Measurements from ENCODE around the gene USHBP1.

USHBP1 gene

DNA sequence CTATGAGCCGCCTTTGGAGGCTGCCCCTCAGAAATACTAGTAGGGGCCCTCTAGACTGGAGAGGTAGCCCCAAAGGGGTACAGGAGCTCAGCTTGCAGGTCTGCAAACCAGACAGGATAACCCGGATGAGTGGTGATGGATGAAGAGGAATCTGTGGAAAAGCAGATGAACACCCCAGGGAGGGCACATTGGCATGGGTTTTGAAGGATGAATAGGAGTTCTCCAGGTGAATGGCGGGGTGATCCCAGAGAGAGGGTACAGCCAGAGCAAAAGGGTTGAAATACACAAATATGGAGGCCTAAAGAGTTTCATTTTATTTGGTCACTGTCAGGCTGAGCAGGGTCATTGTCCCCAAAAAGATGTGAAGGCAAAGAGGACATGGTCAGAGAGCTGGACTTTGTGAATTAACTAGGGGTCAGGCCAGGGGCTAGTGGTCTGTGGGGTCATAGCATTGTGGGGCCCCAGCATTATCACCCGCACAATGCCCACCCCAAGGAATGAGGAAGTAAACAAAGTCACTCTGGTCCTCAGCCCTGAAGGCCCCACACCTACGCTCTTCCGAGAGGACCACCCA lies 23.6 kb downstream of the USHBP1 start:
- DNase-seq (ENCODE audit: low read depth in 2 of 3, low spot score in 2 of 3), result no peak

DNA sequence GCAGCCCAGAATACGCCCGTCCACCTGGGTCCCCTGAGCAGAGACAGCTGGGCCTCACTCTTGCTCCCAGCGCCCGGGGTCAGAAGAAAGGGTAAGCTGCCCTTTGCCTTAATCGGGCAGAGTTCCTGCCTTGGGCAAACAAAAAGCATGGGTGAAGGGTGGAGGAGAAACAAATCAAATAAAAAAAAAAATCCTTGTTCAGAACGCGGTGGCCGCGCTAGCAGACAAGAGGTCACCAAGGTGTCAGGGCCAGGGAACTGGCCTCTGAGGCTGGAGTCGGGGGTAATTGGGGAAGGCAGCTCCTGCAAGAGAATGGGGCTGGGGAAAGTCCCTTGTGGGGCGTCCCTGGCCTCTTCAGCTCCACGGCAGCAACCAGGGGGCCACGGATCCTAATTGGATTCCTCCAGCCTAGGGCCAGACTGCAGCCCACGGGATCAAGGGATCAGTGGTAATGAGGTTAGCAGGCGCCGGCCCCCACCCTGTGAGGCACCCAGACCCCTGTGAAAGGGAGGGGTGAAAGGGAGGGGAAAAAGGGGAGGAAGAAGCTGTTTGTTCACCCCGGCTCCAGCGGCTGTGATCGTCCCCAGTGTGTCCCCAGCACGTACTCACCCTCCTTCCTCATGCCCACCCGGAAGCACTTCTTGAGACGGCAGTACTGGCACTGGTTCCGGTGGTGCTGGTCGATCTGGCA lies 24.3 kb downstream of the USHBP1 start:
- DNase-seq (ENCODE audit: low read depth in 2 of 3, low spot score in 2 of 3), result no peak

DNA sequence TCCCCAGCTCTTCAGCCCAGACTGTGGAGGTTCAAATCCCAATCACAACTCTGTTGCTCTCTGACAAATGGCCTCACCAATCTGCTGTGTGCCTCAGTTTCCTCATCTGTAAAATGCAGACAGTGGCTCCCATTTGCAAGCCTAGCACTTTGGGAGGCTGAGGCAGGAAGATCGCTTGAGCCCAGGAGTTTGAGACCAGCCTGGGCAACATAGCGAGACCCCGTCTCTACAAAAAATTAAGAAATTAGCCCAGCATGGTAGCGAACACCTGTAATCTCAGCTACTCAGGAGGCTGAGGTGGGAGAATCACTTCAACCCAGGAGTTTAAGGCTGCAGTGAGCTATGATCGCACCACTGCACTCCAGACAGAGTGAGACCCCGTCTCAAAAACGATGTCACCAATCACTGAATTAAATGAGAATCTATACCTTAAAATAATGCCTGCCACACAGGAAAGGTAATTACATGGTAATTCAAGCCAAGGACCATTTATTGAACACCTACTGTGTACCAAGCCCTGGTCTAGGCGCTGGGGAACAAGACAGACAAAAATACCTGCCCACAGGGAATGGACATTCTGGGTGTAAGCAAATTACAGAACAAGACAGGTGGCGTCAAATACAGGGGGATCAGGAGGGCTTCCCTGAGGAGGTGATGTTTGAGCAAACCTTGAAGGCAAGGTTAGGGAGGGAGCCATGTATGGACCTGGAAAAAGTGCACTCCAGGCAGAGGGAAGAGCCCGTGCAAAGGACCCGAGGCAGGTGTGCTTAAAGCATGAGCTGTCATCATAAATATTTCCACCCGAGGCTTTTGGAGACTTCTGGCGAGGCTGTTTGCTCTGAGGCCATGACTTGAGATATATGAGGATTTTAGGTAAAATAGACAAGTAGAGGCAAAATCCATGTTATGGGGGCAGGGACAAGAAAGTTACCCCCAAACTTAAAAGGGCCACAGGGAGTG lies 26.5 kb downstream of the USHBP1 start:
- no peak for DNase-seq (ENCODE audit: low read depth in 2 of 3, low spot score in 2 of 3)

DNA sequence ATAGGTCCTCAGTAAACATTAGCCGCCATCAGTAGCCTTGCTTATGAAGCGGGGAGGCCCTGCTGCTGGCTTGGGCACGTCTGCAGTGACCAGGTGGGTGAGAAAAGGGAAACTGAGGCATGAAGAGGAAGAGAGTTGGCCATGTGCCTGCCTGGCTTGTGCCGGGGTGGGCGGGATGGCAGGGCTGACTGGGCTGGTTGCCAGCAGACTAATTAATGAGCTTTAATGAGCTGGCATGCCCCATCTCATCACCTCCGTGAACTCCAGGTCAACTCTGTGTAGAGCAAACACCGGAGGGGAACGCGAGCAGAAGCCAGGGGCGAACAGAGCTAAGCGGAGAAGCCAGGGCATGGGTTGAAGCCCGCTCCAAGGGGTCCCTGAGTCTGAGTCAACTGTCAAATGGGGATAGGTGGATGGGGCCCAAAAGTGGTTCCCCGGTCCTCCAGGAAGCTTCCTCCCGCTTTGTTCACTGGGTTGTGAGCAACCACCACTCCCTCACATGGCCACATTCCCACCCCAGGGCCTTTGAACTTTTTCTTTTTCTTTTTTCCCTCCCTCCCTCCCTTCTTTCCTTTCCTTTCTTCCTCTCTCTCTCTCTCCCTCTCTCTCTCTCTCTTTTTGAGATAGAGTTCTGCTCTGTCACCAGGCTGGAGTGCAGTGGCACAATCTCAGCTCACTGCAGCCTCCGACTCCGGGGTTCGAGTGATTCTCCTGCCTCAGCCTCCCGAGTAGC lies 27.6 kb downstream of the USHBP1 start:
- no peak for DNase-seq (ENCODE audit: low read depth in 2 of 3, low spot score in 2 of 3)

DNA sequence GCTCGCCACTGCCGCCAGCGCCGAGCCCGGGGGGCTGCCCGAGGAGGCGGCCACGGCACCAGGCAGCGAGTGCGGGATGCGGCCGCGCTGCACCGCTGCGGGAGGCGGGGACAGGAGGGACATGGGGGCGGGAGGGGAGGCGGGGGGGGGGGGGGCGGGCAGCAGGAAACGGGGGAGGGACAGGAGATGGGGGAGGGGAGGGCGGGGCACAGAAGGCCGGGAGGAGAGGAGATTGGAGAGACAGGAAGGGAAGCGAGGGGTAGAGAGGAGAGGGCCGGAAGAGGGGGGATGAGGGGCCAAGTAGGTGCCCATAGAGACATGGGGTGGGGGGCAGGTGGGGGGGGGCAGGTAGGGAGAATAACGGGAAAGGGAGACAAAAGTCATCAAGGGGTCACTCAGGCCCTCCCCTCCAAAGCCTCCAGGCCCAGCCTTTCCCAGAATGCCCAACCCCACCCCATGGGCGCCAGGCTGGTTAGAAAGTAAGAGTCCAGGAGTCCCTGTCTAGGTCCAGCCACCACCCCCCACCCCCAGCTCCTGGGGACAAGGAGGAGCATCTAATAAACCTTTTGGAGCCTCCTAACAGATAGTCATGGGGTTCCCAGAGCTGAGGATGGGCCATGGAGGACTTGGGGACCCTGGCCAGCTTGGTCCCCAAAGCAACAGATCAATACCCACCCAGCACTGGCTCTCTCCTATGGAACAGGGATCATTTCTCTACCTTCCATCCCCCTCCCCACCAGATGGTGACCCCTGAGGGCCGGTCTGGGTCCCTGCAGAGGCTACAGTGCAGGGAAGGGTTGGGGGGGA lies 28.4 kb downstream of the USHBP1 start:
- DNase-seq (ENCODE audit: low read depth in 2 of 3, low spot score in 2 of 3), result no peak

DNA sequence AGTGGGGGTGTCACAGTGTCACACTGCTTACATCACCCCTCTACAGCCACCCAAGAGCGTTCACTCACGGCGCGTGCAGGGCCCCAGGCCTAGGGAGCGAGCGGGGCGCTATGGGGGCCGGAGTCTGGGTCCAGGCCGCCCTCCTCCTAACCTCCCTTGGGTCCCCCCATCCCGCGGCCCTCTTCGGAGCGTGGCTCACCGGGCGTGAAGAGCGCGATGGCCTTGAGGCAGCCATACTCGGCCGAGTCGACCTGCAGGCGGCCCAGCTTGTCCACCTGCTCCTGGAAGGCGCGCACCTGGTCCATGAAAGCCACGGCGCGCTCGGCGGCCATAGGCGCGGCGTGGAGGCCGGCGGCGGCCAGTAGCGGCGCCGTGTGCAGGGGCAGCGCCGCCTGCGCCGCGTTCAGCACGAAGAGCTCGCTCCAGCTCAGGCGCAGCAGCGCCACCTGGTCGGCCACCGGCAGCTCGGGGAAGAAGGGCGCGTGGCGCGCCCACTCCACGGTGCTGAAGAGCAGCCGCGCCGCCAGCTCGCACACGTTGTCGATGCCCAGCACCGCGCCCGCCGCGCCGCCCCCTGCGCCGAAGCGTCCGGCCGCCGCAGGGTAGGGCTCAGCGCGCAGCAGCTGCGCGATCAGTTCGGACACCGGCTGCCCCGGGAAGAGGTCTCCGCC lies 29.1 kb downstream of the USHBP1 start:
- DNase-seq (ENCODE audit: low read depth in 2 of 3, low spot score in 2 of 3), result peak in 2 of 3 experiments; percentile 40

DNA sequence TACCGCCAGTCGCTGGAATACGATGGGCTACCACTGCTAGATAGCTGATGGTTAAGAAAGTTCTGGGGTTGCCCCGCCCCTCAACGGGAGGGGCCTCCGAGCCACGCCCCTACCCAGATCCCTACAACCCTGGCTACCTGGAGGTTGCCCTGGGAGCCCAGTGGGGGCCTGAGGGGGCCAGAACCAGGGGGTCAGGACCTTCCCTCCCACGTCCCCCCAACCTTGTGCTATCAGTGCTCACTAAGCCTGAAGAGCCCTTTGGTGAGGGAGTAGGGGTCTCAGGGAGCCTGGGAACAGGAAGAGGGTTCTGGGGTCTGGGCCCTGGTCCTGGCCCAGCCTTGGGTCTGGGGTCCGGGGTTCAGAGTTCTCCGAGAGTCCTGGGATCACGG lies 29.6 kb downstream of the USHBP1 start:
- DNase-seq (ENCODE audit: low read depth in 2 of 3, low spot score in 2 of 3), result peak in 1 of 3 experiments; percentile 36

DNA sequence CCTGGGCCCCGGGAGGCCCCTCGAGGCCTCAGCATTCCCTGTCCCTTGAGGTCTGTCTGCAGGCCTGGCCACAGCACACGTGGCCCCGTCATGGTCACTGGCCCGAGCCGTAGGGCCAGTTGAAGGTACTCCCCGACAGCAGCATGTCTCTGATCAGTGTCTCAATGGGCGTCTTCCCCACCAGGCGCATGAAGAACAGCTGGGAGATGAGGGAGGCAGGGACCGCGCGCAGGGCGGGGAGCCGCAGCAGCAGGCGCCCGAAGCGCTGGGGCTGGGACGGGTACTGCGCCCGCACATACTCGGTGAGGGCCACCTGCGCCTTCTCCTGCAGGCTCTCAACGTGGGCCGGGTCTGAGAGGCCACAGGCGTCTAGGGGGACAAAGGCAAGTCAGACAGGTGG lies 32.3 kb downstream of the USHBP1 start:
- no peak for DNase-seq (ENCODE audit: low read depth in 2 of 3, low spot score in 2 of 3)

DNA sequence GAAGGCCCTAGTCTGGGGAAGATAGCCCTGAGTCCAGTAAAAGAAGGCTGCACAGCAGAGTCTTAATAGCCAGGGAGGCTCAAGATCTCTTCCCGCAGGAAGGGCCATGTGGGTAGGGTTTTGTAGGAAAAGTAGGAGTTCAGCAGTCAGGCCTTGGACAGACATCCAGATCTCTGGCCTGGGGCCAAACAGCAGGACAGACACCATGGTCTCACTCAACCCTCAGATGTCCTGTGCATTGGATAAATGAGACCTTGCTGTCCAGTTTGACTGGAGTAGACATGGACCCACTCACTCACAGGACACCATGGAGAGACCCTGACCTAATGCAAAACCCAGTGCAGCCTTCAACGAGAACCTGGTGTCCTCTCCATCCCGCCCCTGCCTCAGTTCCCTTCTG lies 34.7 kb downstream of the USHBP1 start:
- no peak for DNase-seq (ENCODE audit: low read depth in 2 of 3, low spot score in 2 of 3)

DNA sequence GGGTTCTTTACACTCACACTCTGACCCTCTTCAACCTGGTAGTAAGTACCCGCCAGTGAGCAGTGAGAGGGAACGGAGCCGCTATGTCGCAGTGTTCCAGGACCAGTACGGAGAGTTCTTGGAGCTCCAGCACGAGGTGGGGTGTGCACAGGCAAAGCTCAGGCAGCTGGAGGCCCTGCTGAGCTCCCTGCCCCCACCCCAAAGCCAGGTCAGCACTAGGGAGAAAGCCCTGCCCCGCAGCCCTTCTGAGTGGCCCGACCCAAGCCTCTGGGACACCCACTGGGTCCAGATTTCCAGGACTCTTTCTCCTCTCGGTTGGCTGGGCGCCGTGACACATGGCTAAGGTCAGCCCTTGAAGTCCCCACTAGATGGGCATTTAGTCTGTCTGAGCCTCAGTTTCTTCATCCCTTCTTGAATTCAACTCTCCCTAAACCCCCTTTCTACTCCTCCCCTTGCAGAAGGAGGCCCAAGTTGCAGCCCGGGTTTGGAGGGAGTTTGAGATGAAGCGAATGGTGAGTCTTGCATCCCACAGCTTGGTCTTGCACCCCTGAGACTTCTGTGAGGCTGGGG lies 36.7 kb downstream of the USHBP1 start:
- no peak for DNase-seq (ENCODE audit: low read depth in 2 of 3, low spot score in 2 of 3)

DNA sequence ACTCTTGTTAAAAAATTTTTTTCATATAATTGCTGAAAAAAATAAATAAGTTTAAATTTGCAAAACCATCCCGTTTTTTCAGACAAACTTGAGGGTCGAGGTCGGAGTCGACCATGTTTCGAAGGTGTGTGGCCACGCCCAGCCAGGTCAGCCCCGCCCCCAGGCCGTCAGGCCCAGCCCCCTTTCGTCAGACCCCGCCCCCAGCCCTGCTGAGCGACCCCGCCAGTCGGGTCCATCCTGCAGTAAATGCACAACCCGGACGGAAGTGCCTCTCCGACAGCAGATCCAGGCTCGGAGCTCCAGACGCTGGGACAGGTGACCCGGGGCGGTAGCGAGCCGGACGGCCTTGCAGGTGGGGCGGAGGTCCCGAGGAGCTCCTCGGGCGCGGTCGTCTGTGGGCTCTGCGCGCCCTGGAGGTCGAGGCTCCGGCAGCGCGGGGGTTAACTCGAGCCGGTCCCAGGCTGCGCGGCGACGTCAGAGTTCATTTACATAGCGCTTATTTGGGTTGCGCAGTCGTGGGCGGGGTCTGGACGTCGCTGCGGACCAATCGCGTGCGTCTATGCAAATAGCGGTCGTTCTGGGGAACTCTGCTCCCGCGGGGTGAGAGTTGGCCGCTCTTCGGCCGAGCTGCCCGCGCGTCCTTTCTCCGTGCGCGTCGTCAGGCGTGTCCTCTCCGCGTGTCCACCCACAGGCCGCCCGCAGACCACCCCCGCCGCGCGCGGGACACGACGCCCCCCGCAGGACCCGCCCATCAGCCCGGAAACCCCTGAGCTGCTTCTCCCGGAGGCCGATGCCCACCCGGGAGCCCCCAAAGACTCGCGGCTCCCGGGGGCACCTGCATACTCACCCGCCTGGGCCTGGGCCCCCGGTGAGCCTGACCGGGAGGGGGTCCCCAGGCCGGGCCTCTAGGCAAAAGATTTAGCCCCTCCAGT lies 38.3 kb downstream of the USHBP1 start, which contains the start of gene OCEL1:
OCEL1 (plus strand) TSS at position 225 of the 932 bp plus-strand sequence; CDS start at position 247, 22 bp downstream.
- DNase-seq (ENCODE audit: low read depth in 2 of 3, low spot score in 2 of 3), result peak; percentile 89 to 92 (median 90)

DNA sequence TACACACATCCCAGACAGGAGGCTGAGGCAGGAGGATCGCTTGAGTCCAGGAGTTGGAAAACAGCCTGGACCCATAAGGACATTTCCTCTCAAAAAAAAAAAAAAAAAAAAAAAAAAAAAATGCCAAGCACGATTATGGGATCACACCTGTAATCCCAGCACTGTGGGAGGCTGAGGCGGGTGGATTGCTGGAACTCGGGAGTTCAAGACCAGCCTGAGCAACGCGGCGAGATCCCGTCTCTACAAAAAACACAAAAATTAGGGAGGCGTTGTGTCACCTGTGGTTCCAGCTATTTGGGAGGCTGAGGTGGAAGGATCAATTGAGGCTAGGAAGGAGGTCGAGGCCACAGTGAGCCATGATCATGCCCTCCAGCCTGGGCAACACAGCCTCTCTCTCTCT lies 39.5 kb downstream of the USHBP1 start:
- DNase-seq (ENCODE audit: low read depth in 2 of 3, low spot score in 2 of 3), result no peak

DNA sequence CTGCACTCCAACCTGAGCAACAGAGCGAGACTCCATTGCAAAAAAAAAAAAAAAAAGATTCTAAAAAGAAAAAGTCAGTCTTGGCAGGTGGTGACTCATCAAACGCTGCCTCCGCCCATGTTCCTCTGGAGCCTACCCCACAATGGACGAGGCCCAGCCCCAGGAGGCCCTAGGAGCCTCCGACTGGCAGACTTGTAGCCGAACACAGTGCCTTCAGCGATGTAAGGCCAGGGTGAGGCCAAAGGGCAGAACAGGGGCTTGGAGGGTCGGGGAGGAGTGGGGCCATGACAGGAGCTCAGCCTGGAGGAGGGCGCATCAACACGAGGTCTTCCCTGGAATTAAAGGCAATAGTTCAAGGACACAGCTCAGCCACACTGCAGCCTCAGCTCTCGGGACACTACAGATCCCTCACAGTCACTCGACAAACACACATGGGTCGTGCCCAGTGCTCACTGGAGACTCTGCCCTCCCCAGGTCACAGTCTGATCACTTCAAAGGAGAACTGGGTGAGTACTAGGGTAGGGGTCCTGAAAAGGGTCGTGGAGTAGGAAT lies 44.3 kb downstream of the USHBP1 start:
- DNase-seq (ENCODE audit: low read depth in 2 of 3, low spot score in 2 of 3), result no peak

DNA sequence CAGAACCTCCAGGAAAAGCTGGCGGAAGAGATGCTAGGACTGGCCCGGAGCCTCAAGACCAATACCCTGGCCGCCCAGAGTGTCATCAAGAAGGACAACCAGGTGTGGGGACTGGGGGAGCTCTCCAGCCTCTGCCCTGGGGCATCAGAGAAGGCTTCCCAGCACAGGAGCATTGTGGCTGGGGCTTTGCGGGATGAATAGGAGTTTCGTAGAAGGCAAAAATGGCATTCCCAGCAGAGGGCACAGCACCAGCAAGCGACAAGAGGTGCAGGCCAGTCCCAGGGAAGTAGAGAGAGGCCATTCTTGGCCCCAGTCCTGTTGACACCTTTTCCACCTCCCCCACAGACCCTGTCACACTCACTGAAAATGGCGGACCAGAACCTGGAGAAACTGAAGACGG lies 45.3 kb downstream of the USHBP1 start:
- no peak for DNase-seq (ENCODE audit: low read depth in 2 of 3, low spot score in 2 of 3)

DNA sequence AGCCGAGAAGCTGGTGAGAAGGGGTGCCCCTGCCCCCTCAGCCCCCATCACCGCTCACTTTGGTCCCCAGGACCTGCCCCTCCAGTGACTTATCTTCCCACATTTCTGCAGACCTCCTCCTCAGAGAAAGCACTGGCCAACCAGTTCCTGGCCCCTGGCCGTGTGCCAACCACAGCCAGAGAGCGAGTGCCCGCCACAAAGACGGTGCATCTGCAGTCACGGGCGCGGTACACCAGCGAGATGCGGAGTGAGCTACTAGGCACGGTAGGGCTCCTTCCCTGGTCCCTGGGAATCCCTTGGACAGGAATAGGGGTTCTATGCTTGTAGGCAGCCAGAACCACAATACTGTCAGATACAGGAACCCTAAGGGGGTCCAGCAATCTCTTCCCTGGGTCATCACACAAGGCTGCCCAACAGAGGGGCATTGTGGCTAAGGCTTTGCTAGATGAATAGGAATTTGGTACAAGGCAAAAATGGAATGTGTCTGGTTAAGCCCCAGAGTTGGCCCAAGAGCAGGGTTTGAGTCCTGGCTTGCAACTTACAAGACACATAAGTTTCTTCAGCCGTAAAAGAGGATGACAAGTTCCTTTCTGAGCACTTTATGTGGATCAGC lies 48.4 kb downstream of the USHBP1 start:
- no peak for DNase-seq (ENCODE audit: low read depth in 2 of 3, low spot score in 2 of 3)

DNA sequence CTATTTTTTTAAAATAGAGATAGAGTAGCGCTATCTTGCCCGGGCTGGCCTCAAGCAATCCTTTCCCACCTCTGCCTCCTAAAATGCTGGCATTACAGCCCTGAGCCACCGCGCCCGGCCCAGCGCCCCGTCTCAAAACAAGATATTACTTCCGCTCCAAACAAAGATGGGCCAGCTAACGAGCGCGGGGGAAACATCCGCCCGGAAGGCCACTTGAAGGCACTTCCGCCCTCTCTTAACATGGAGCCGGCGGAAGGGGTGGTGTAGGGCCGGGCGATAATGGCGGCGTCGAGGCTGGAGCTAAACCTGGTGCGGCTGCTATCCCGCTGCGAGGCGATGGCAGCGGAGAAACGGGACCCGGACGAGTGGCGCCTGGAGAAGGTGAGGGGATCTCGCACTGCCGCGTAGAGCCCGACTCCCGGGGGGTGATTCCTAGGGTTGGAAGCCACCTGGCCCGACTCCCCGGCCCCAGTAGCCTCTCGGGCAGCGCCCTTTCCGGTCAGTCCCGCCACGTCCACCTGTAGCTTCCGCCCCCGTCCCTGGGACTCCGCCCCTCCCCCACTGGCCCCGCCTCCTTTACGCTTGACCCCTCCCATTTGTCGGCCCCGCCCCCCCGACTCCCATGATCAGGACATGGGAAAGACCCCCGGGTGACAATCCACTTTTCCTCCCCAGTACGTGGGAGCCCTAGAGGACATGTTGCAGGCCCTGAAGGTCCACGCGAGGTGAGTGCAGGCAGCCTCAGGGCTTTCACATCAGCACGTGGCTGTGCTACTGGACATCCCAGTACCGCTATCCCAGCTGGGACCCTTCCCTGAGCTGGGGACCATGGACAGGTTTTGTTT lies 49.2 kb downstream of the USHBP1 start, which contains the start of gene USE1:
USE1 (plus strand) TSS at position 231 of the 845 bp plus-strand sequence; CDS start at position 280, 49 bp downstream.
- peak; percentile 57 to 65 (median 63) for DNase-seq (ENCODE audit: low read depth in 2 of 3, low spot score in 2 of 3)

Data from activated CD8-positive, alpha-beta memory T cell treated with anti-CD3 and anti-CD28 coated beads for 48 hours (primary cell).